Testis (tissue), 3 donors: ENCODE results near the gene TNFRSF6B. TPM values are rescaled to one million over a fixed set of nuclear protein-coding genes. Genes with fewer than 3 reads are reported as not detected.

Source experiments
- DNase-seq: peaks from one replicate; pipeline ENCODE4 v3.0.0-alpha.2; 2019
- H3K27ac ChIP-seq, 2 donors: fragments of 200-600 bp; sonication (generic); one replicate each; pipeline ENCODE4 v1.5.1; 2019
- H3K27me3 ChIP-seq: fragments of 200-600 bp; sonication (generic); one replicate; pipeline ENCODE4 v1.5.1; 2019
- H3K36me3 ChIP-seq: fragments of 200-600 bp; sonication (generic); one replicate; pipeline ENCODE4 v1.5.1; 2017; ENCODE audit warnings: low read depth; ENCODE audit errors: missing control alignments
- H3K4me1 ChIP-seq: fragments of 200-600 bp; sonication (generic); one replicate; pipeline ENCODE4 v1.5.1; 2019
- H3K4me3 ChIP-seq, 2 donors: fragments of 200-600 bp; sonication (generic); one replicate each; pipeline ENCODE4 v1.5.1; 2017 to 2019
- H3K9me3 ChIP-seq: fragments of 200-600 bp; sonication (generic); one replicate; pipeline ENCODE4 v1.5.1; 2017
- CTCF ChIP-seq, 3 experiments: fragments of 450-650 bp in 2 of 3; fragments of 200-600 bp in 1 of 3; sonication (generic) in 1 of 3; IDR thresholded peaks; one replicate each; pipeline ENCODE4 v1.5.1; 2016 to 2019; ENCODE audit warnings: antibody characterized with exemption in 3 of 3, mild to moderate bottlenecking in 2 of 3, moderate library complexity in 1 of 3
- POLR2A ChIP-seq: fragments of 450-650 bp; IDR thresholded peaks from one replicate; pipeline ENCODE4 v1.6.1; 2017; ENCODE audit warnings: antibody characterized with exemption, mild to moderate bottlenecking, moderate library complexity
- WGBS, 2 donors: methylation state at CpG; one replicate each; pipeline ENCODE4 v1.1.5; 2018; 5-methylcytosine and 5-hydroxymethylcytosine counted together
- intact Hi-C: fragments of 100-400 bp; cut with DNase I; formaldehyde crosslinking; loops from one replicate; pipeline ENCODE4 v1.15.1; 2023; ENCODE audit warnings: low total_unique reads
- polyA plus RNA-seq: library from polyadenylated mRNA; stranded (reverse); fragments of 350-450 nt; fragmentation: Illumina TruSeq; extraction: RNeasy Lipid Tissue Mini Kit (QIAGEN cat#74804); gene quantifications from one replicate; pipeline ENCODE4 v1.2.3, GENCODE V29; 2014; ENCODE audit warnings: low read depth, low replicate concordance; ENCODE audit not compliant: insufficient read depth
- total RNA-seq, 2 donors: library from RNA; depleted of rRNA; stranded (reverse); fragments of >200 nt; gene quantifications; one replicate each; pipeline ENCODE4 v1.2.3, GENCODE V29; 2016

The TNFRSF6B gene
- total and polyA plus RNA-seq, 3 donors from 2014 or later, result 3.0 to 30.5 (median 26.2) TPM

- no peaks in the 10 kb centered on the region for H3K36me3 ChIP-seq
- TF ChIP-seq POLR2A (no peak), CTCF (IDR thresholded peaks at IDR 0.05) (no peak)
- no peak overlapping the region for H3K27ac ChIP-seq
- intact Hi-C loops, result no loop called here
- H3K4me3 ChIP-seq, result no peak overlapping the region
- peaks cover 11% of the 10 kb centered on the region for H3K4me1 ChIP-seq
- no peaks in the 10 kb centered on the region for H3K27me3 ChIP-seq
- H3K9me3 ChIP-seq, result no peaks in the 10 kb centered on the region
- no peak for DNase-seq
- 83 to 86% methylated on average over 15 to 21 of the region's 21 CpGs for WGBS, 2 donors
Observed at GRCh38 chr20:63691711-63692435, 4.6 kb upstream of the TNFRSF6B start.

DNA sequence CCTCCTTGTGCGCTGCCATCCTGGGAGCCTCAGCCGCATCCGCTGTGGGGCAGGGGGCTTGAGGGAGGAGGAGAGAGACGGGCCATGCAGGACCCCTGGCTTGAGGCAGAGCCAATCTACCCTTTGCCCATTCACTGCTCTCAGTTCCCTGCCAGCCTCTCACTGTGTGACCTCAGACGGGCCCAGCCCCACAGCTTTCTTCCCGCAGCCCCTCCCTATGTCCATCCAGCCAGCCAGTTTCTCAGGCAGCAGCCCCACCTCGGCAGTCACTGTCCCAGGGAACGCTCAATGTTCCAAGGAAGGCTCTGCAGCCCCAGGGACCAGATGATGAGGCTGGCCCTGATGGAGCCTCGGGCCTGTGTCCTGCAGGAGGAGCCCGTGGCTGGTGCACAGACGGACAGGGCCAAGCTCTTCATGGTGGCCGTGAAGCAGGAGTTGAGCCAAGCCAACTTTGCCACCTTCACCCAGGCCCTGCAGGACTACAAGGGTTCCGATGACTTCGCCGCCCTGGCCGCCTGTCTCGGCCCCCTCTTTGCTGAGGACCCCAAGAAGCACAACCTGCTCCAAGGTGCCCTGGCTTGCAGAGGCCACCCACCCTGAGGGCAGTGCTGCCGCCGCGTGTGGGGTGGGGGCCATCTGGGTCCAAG, 3.9 kb upstream of the TNFRSF6B start:
- H3K27ac ChIP-seq, result no peak overlapping the region
- H3K27me3 ChIP-seq, result no peaks in the 10 kb centered on the region
- no peak for DNase-seq
- H3K36me3 ChIP-seq, result no peaks in the 10 kb centered on the region
- WGBS, 2 donors, result 71 to 83% methylated on average over 8 to 18 of the region's 20 CpGs
- intact Hi-C loops, result no loop called here
- no peak overlapping the region for H3K4me3 ChIP-seq
- H3K9me3 ChIP-seq, result no peaks in the 10 kb centered on the region
- H3K4me1 ChIP-seq, result peaks cover 11% of the 10 kb centered on the region
- TF ChIP-seq POLR2A (no peak), CTCF (IDR thresholded peaks at IDR 0.05) (no peak)

DNA sequence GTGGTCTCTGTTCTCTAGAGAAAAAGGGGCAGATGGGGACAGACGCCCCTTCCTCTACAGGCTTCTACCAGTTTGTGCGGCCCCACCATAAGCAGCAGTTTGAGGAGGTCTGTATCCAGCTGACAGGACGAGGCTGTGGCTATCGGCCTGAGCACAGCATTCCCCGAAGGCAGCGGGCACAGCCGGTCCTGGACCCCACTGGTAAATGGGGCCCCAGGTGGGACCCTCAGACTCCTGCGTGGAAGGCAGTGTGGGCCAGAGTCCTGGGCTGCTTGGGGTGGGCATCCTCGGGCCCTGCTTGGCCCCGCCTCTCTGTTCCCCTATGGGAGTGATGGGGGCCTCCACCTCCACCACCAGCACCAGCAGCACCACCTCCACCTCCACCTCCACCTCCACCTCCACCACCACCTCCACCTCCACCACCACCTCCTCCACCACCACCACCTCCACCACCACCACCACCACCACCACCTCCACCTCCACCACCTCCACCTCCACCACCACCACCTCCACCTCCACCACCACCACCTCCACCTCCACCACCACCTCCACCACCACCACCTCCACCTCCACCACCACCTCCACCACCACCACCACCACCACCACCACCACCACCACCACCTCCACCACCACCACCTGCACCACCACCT, 3.2 kb upstream of the TNFRSF6B start:
- 90% methylated on average over 10 of the region's 10 CpGs; no CpG with 5 or more reads in 1 of the 2 donors for WGBS, 2 donors
- intact Hi-C loops, result no loop called here
- TF ChIP-seq CTCF (IDR thresholded peaks at IDR 0.05) (no peak), POLR2A (no peak)
- Histone ChIP-seq H3K9me3 (no peaks in the 10 kb centered on the region), H3K27ac (no peak overlapping the region), H3K27me3 (no peaks in the 10 kb centered on the region), H3K4me3 (no peak overlapping the region), H3K36me3 (no peaks in the 10 kb centered on the region), H3K4me1 (peaks cover 4% of the 10 kb centered on the region)
- no peak for DNase-seq

GRCh38 chr20:63693733-63694583, 2.5 kb upstream of the TNFRSF6B start:
- Histone ChIP-seq H3K27ac (no peak overlapping the region), H3K4me3 (no peak overlapping the region), H3K9me3 (no peaks in the 10 kb centered on the region), H3K36me3 (no peaks in the 10 kb centered on the region), H3K27me3 (no peaks in the 10 kb centered on the region), H3K4me1 (peaks cover 4% of the 10 kb centered on the region)
- 94 to 95% methylated on average over 13 to 21 of the region's 21 CpGs for WGBS, 2 donors
- TF ChIP-seq POLR2A, result no peak
- TF ChIP-seq CTCF (IDR thresholded peaks at IDR 0.05), result no peak
- intact Hi-C loops, result no loop called here
- no peak for DNase-seq
